Ammon's horn (tissue), 1 donor: ENCODE measurements around the gene FOXS1.

Experiments
- DNase-seq: peaks from one replicate; pipeline ENCODE4 v3.0.0-alpha.2; 2016; ENCODE audit warnings: low spot score

Gene FOXS1

DNA sequence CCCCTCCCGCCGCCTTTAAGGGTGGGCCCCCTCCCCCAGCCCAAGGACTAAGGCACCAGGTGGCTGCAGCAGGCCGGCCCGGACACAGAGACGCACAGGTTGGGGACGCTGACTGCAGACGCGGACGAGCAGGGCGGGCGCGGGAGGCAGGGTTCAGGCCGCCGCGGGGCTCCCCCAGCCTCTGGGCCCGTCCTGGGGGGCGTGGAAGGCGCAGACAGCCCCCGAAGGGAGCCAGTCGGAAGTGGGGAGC is 15.7 kb upstream of the FOXS1 start:
- DNase-seq, result no peak

DNA sequence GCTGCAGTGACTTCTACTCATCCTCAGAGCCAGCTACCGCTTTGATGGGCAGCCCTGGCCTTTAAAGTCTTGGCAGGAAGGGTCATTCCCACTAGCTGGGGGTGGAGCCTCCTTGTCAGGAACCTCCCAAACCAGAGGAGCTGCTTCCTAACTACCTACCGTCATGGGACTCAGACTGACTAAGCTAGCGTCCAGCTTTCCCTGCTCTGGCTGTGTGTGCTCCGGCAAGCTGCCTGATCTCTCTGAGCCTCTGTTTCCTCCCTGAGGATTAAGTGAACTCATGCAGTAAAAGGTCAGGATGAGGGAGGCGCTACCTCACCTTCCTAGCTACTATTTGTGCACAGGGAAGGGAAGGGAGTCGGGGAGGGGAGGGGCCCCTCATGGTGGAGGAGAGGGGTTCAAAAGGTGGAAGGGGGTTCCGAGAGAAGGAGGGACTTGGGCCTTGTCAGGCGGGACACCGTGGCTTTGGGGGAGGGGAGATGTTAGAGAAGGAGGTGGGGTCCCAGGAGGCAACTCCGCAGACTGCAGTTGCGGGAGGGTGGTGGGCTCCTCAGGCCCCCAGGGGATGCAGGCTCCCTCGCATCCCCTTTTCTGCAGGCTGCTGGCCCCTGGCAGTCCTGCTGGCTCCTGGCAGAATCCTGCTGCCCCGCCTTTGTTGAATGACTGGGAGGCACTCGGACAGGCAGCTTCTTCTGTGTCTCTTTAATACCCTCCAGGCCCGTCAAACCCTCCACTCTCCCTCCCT is 15.2 kb upstream of the FOXS1 start:
- no peak for DNase-seq

DNA sequence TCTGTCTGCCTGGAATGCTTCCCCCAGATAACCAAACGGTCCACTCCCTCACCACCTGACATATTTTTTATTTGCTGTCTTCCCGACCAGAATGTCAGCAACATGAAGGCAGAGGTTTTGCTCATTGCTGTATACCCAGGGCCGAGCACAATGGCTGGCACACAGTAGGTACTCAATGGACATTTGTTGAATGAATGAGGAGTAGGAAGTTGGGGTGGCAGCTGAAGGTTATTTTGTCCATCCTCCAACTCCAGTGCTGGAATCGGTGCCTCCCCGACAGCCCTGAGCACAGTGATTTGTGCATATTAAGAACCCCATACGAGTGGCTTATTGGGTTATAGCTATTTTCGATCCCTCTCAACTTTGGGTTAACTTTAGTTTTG is 14.6 kb upstream of the FOXS1 start:
- DNase-seq, result no peak

DNA sequence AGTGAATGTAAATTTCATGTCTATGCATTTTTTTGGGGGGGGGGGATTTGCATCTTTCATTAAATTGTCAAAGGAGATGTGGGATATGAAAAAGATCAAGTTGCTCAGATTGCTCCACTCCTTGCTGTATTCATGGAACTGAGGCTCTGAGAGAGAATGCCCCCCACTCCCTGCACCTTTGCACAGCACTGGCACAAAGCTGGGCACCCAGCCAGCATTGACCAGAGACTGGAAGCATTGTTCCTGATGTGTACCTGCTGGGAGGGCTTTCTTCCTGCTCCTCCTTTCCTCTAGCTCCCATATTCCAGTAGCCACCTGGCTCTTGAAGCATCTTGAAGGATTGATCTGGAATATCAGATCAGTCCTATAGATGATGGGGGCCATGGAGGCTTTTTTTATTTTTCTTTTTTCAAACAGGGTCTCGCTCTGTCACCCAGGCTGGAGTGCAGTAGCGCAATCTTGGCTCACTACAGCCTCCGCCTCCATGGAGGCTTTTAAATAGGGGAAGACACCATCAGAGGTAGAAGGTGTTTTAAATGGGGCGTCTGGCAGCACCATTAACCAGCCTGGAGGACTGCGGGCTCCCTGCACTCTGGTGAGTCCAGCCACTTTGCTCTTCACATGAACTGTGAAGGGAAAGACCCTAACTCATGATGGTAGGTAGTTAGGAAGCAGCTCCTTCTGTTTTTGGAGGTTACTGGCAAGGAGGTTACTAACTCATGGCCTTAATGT is 14.0 kb upstream of the FOXS1 start:
- no peak for DNase-seq

DNA sequence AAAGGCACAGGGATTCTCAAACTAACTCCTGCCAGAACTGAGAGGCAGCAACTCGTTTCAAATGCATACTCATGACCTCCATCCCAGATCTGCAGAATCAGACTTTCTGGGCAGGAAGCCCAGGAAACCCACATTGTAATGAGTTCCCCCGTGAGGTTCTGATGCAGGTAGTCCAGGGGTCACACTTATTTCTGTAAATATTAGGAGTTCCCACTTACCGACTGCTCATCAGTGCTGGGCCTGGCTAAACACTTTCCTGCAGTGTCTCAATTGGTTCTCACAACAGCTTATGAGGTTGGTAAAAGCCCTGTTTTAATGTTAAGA is 13.3 kb upstream of the FOXS1 start:
- no peak for DNase-seq

DNA sequence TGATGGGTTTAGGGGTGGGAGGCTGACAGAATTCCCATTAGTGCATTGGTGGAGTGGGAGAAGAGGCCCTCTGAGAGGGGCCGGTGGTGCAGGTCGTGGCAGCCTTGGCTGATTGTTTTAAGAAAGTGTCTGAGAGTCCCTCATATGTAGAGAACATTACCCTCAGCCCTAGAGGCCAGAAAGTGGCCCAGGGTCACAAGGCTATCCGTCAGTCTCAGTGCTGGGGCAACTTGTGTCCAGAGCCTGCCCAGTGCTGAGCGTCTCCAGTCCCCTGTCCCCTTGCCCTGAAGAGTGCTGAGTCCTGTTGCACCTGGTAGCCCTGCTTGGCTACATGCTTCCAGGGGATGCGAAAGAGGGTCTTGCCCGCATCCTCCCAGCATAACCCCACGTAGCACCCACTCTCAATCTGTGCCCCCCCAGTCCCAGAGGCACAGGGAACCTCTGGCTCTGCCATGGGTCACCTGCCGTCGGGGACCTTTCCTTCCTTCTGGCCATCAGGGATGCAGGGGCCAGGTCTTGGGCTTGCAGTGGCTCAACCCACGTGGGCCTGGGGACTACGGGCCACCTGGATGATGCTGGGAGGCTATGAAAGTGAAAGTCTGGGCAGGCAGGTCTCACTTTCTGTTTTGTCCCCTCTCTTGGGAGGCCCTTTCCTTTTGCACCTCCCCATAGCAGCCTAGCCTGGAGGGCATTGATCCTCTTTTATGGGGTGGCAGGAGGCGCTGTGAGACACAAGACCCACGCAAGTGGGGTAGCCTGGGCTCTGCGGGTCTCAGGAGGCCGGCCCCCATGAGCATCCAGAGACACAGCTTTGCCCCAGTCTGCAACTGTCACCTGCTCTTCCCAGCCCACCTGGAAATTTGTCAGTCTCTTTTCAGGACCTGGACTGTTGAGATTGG is 12.7 kb upstream of the FOXS1 start:
- no peak for DNase-seq

DNA sequence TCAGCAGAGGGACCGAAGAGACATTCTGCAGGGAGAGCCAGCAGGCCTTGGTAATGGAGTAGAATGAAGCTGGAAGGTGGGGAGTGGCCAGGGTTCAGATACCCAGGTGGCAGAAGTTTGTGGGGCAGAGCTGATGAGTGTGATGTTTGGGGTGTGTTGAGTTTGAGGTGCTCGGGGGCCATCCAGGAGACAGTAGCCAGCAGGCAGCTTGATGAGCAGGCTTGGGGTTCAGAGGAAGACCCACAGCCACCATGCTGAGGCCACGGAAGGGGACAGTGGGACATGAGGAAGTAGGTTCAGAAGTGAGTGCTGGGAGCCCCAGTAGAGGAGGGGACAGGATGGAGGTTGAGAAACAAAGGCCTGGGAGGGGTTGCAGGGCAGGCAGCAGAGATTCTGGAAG is 11.1 kb upstream of the FOXS1 start:
- DNase-seq, result no peak

DNA sequence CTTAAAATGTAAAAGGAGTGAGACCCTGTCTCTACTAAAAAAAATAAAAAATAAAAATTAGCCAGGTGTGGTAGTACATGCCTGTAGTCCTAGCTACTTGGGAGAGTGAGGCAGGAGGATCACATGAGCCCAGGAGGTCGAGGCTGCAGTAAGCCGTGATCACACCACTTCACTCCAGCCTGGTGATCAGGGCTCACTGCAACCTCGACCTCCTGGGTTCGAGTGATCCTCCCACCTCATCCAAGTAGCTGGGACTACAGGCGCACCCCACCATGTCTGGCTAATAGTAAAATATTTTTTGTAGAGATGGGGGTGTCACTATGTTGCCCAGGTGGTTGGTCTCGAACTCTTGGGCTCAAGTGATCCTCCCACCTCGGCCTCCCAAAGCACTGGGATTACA is 8.1 kb upstream of the FOXS1 start:
- no peak for DNase-seq

DNA sequence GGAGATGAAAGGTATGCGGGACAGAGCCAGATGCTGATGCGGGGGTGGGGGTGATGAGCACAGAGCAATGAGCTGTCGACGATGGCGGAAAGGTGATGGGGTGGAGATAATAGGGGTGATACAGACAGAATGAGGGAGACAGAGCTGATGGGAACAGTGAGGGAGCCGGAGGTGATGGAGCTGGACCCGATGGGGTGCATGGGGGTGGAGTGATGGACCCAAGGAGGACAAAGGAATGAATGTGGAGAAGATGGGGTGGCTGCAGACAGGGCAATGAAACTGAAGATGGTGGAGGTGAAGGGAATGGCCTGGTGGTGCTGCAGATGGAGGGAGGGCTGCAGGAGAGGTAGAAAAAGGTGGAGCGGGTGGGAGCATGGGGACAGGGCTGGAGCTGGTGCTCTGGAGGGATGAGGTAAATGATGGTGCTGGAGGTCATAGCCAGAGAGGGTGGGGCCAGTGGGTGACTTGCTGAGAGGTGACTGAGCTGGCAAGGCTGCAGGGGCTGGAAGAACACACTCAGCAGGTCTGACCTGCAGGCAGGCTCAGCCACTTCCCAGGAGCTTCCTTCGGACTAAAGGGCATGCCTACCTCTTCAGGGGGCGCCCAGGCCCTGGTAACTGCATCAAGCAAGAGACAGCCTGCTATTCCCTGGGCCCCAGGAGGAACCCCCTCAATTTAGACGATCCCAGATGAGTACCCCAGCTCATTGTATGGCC is 6.0 kb upstream of the FOXS1 start:
- no peak for DNase-seq

DNA sequence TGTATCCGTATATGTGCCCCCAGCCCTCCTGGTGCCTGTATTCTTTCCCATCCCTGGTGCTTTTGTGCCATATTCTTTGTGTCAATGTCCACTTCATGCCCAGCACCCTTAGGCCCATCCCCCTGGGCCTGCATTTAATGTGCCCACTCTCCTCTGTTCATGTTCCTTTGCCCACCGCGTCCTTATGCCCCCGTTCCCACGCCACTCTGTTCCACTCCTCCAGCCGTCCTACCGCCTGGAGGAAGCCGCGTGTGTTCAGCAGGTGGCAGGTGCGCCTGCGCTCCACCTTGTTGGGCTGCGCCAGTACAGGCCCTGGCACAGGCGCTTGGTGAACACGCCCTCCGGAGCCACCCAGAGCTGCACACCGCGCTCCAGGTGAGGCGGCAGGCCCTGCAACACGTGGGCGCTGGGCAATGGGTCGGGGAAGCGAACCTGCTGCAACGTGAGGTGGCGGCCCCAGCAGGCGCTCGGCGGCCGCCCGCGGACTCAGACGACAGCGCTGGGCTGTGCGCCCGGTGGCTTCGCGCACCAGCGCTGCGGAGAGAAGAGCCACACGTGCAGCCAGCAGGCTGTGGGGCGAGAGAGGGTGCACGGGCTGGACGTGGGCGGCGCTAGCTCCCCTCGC is 4.0 kb upstream of the FOXS1 start:
- DNase-seq, result no peak

DNA sequence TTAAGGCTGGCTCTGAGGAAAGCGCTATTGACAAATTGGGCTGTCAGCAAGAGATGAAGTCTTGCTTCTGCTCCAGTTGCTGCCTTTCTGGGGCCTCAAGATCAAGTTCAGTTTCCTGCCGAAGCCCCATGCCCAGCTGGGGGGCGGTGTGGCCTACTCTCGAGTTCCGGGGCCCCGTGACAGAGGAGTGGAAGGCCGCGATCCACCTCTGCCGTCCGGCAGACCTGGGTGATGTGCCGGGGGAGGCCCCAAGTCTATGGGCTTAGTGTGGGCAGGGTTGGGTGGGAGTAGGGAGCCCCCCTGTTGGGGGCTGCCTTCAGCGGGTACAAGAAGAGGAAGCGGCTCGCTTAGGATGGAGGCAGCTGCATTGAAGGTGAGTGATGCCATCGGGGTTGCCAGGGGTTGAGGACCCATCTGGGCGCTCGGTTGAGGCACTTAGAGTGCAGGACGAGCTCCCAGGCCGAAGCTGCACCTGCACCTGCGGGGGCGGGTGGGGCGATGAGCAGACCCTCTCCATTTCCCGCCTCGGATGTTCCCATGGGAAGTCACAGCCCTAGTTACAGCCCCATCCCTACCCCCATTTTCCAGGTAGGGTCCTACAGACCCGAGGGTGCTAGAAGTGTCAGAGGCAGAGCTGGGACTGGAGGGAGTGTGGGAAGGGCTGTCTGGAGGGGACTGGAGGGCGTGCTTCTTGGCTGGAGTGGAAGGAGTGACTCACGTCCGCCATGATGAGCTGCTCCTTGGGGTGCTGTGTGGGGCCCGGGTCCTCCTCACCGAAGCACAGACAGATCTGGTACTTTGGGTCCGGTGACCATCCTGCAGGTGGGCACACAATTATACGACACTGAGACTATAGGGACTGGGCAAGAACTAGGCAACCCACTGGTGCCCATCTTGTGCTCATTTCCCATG is 2.9 kb upstream of the FOXS1 start:
- no peak for DNase-seq

DNA sequence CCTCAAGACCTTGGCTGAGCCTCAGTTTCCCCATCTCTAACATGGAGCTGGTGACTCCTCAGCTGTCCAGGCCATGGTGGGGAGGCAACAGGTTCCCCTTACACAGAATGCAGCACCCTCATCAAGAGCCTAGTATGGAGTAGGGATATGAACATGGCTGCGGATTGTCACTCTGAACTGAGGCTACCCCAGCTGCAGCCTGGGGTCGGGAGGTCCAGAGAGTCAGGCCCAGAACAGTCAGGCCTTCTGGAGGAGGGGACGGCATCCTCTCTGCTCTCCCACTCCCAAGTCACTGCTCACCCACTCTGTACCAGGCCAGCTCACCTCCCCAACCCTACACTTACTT is 1.4 kb upstream of the FOXS1 start:
- DNase-seq, result no peak

DNA sequence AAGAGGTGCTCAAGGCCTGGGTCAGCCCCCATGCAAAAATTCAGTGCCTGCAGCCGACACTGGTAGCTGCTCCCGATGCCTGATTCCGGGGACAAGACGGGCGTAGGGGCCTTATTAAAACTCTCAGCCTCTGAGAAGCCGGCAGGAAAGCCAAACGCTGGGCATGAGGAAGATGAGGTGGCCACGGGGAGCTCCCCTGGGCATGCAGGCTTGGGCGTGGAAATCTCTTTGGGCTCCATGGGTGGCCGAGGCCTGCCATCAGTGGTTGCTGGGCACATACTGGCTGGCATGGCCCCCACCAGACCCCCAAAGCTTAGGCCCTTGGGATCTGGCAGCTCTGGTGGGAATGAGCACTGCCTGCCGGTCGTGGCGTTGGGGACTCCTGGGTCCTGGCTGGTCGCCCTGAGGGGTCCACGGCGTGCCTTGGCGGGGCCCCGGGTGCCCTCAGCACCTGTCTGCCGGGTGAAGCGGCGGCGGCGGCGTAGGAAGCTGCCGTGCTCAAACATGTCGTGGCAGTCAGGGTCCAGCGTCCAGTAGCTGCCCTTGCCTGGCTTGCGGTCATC is 586 bp downstream of the FOXS1 start:
- no peak for DNase-seq

DNA sequence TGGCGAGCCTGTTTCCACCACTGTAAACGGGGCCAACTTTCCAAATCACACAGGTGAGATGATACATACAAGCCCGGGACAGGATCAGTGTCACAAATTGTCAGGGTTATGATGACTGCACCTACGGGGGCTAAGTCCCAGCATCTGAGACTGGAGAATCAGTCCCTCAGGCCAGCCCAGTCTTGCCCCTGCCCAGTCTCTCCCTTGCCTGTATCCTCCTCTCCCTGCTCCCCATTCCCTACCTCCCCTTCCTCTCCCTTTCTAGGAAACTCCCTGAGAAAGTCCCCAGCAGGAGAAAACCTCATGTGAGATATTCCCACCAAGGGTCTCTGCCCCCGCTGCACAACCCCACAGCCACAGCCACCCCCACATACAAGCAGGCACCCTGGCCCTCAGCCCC is 1.5 kb downstream of the FOXS1 start:
- DNase-seq, result no peak

DNA sequence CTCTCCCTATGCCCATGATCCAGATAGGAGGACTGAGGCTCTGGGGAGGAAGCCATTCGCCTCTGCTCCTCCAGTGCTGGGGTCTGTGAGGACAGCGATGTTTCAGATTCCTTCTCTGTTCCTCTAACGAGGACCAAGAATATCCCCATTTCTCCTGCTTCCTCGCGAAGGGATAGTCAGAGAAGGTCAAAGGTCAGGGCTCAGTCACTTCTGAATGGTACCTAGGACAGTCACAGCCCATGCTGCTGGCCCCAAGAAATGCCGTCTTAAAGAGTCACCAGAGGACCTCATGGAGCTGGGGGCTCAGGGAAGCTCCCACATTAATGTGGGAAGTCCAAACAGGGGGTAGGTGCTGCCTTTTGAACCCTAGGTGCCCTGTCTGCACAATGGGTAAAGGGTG is 2.1 kb downstream of the FOXS1 start:
- no peak for DNase-seq

DNA sequence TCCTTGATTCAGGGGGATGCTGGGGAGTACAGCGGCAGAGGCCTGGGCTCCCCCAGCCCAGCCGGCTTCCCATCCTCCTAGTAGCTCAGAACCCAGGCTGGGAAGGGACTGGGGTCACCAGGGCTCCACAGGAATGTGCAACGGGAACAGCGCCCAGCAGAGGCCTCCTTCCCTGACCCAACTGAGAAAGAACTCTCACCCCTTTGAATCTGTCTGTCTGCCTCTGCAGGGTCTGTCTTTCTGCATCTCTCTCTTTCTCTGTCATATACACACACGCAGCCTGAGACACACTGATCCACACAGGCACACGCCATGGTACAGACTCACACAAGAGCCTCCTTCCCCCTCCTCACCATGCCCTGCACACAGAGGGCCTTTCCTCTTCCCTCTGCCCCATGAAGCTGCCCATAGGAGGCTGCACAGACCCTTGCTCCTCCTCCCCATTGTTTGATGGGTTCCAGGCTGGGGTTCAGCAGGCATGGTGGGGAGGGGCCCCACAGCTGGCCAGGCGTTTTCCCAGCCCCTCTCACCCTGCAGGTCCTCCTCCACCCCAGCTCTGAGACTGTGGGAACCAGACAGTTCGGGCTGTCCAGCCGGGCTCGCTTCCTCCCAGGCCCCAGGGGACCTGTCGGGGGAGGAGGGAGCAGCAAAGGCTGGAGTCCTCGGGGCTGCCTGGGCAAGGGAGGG is 2.8 kb downstream of the FOXS1 start:
- no peak for DNase-seq

DNA sequence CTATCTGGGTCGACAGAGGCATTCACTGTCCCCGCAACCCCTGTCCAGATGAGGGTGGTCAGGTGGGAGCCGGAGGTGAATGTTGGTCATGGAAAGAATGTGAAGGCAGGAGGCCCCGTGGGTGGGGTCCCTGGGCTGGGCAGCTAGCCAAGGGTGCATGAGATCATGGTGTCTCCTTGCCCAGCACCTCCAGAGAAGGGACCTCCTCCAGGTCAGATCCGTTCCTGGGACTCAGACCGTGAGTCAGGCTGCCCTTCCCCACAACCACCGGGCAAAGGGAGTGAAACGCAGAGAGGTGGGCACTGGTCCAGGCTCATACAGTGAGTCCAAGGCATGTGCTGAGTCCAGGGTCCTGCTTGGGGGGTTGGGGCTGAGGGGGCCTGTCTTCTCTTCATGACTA is 3.5 kb downstream of the FOXS1 start:
- no peak for DNase-seq

DNA sequence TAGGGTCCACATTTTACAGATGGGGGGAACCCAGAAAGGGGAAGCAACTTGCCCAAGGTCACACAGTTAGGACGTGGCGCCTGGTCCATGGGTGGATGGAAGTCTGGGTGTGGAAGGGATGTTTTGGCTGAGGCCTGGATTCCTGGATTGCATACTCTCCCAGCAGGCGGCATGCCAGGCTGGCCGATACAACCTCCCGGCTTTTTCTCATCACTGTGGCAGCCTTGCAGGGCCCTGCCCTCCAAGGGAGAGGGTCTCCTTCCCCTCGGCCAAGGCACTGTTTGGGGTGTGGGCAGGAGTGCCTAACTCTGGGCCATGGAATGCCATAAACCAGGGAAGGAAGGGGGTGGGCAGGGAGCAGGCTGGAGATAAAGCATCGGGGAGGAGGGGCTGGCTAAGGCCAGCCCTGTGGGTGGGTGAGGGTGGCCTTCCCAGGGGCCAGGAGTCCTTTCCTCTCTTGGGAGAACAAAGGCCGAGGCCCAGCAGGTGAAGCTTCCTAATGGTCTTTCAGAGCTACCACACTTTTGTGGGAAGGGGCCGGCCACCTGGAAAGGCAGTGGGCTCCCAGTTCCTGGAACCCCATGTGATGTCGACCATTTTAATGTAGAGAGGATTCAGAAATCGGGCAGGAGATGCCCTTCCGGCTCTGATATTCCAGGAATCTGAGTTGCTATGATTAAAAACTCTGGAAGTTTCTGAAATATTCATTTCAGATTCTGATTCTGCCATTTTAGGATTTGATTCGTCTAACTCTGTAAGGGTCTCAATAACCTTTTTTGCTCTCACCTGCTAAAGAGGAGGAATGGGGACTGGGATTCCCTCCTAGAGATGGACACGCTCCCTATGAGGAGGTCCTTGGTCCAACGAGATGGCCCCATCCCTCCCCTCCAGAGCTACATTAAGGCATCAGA is 4.2 kb downstream of the FOXS1 start:
- DNase-seq, result no peak

DNA sequence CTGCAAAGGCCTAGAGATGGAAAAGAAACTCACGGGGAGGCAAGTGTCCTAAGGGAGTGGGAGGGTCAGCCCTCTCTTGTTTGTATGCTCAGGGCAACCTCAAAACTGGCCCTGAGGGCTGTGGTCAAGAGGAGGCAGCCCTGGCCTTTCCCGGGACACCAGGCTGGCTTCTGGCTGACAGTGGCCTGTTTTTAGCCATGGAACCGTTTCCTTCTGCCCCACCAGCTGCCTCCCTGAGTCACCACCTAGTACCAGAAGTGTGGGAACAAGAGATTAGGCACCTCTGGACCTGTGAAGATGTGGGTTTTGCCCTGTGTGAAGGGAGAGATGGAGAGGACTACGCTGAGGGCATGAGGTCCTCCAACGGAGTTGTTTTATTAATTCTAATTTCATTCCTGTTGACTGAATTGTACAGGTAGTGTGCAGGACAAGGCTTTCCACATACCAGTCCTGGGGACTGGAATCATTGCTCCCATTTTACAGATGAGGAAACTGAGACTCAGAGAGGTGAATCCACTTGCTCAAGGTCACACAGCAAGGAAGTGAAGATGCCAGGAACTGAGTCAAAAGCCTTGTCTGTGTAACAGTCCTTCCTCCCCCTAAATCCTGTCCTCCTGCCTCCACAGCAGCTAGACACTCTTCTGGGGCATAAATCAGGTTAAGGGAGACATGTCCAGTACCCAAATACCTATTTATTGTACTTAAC is 5.5 kb downstream of the FOXS1 start:
- no peak for DNase-seq
